GM10266 (cell line): Measurements from ENCODE around the gene ABCA9.

ENCODE experiments used
- DNase-seq: peaks from one replicate; pipeline ENCODE4 v3.0.0; 2012; ENCODE audit errors: extremely low spot score
- CTCF ChIP-seq: IDR thresholded peaks from 2 replicates; pipeline ENCODE4 v1.5.1; 2012; ENCODE audit warnings: mild to moderate bottlenecking, low read depth; ENCODE audit not compliant: control insufficient read depth, insufficient read depth; ENCODE audit errors: missing control alignments

The ABCA9 gene

GRCh38 chr17:69064476-69064875 is 3.7 kb upstream of the ABCA9 start:
- TF ChIP-seq CTCF = no peak
- DNase-seq = no peak

- DNase-seq = no peak
- no peak for TF ChIP-seq CTCF
Observed at GRCh38 chr17:69064001-69064400, 3.3 kb upstream of the ABCA9 start.

GRCh38 chr17:69062860-69063581 is 2.3 kb upstream of the ABCA9 start:
- TF ChIP-seq CTCF = no peak
- DNase-seq = no peak

- no peak for TF ChIP-seq CTCF
- no peak for DNase-seq
Observed at GRCh38 chr17:69061721-69062556, 1.2 kb upstream of the ABCA9 start.

- no peak for TF ChIP-seq CTCF
- no peak for DNase-seq
Observed at GRCh38 chr17:69059458-69060175, 1.1 kb downstream of the ABCA9 start.

- no peak for DNase-seq
- TF ChIP-seq CTCF = no peak
Observed at GRCh38 chr17:69058165-69058564, 2.6 kb downstream of the ABCA9 start.
